Right renal pelvis (tissue), 4 donors: ENCODE results near the gene HEYL. TPM values are rescaled to one million over a fixed set of nuclear protein-coding genes. Genes with fewer than 3 reads are reported as not detected.

ENCODE experiments used
- DNase-seq, 4 donors: peaks; one replicate each; pipeline ENCODE4 v3.0.0-alpha.2; 2013; ENCODE audit warnings: low read depth in 4 of 4, low spot score in 3 of 4, missing footprints in 1 of 4
- polyA plus RNA-seq, 4 donors: library from polyadenylated mRNA; unstranded; fragments of 120-200 nt; gene quantifications; one replicate each; pipeline ENCODE4 v1.2.1, GENCODE V29; 2013; ENCODE audit not compliant: insufficient read length in 4 of 4

The HEYL gene
- 10 to 100 TPM; 21.8 to 26.3 (median 22.5) TPM for polyA plus RNA-seq

- peak in 1 of 4 donors; percentile 48 for DNase-seq
Measured at GRCh38 chr1:39639305-39640130, at the start of gene HEYL. HEYL (minus strand) TSS chr1:39639643; CDS start chr1:39639625, 18 bp downstream.

- DNase-seq, result no peak
Measured at GRCh38 chr1:39689214-39689613, 49.8 kb upstream of the HEYL start.

- no peak for DNase-seq
Measured at GRCh38 chr1:39688706-39689105, 49.3 kb upstream of the HEYL start.

- DNase-seq, result no peak
Measured at GRCh38 chr1:39687243-39687642, 47.8 kb upstream of the HEYL start.

GRCh38 chr1:39685071-39685470 is 45.6 kb upstream of the HEYL start:
- DNase-seq, result no peak

GRCh38 chr1:39684313-39684664 is 44.8 kb upstream of the HEYL start:
- DNase-seq, result no peak

GRCh38 chr1:39683591-39684312 is 44.3 kb upstream of the HEYL start:
- no peak for DNase-seq

- DNase-seq, result no peak
Measured at GRCh38 chr1:39681999-39682398, 42.6 kb upstream of the HEYL start.

GRCh38 chr1:39681294-39681693 is 41.9 kb upstream of the HEYL start:
- DNase-seq, result no peak

- no peak for DNase-seq
Measured at GRCh38 chr1:39680751-39681150, 41.3 kb upstream of the HEYL start.

GRCh38 chr1:39679821-39680220 is 40.4 kb upstream of the HEYL start:
- DNase-seq, result no peak

- DNase-seq, result no peak
Measured at GRCh38 chr1:39678889-39679288, 39.4 kb upstream of the HEYL start.

GRCh38 chr1:39677645-39678044 is 38.2 kb upstream of the HEYL start:
- DNase-seq, result no peak

GRCh38 chr1:39676948-39677548 is 37.6 kb upstream of the HEYL start:
- no peak for DNase-seq

- DNase-seq, result no peak
Measured at GRCh38 chr1:39675220-39675619, 35.8 kb upstream of the HEYL start.

GRCh38 chr1:39673215-39673614 is 33.8 kb upstream of the HEYL start:
- no peak for DNase-seq

GRCh38 chr1:39672551-39672947 is 33.1 kb upstream of the HEYL start:
- no peak for DNase-seq

GRCh38 chr1:39671793-39672550 is 32.5 kb upstream of the HEYL start, which contains the start of gene NT5C1A:
NT5C1A (minus strand) TSS chr1:39672107; CDS start chr1:39672038, 69 bp downstream.
- no peak for DNase-seq

GRCh38 chr1:39671433-39671792 is 32.0 kb upstream of the HEYL start:
- DNase-seq, result no peak

- no peak for DNase-seq
Measured at GRCh38 chr1:39670689-39671088, 31.2 kb upstream of the HEYL start.

GRCh38 chr1:39668894-39669293 is 29.5 kb upstream of the HEYL start:
- no peak for DNase-seq
